HG03196 (cell line): ENCODE data around the gene SDHAF3.
"Not testable (repeated sequence)": the region's sequence is repeated elsewhere in the genome, so short reads cannot be mapped to it uniquely, and the experiment has no call there.

Experiments used
- ATAC-seq: cut with Tn5 transposase; IDR thresholded peaks from one replicate; pipeline ENCODE4 v1.9.1; 2021; ENCODE audit not compliant: unreplicated experiment

Gene SDHAF3

DNA sequence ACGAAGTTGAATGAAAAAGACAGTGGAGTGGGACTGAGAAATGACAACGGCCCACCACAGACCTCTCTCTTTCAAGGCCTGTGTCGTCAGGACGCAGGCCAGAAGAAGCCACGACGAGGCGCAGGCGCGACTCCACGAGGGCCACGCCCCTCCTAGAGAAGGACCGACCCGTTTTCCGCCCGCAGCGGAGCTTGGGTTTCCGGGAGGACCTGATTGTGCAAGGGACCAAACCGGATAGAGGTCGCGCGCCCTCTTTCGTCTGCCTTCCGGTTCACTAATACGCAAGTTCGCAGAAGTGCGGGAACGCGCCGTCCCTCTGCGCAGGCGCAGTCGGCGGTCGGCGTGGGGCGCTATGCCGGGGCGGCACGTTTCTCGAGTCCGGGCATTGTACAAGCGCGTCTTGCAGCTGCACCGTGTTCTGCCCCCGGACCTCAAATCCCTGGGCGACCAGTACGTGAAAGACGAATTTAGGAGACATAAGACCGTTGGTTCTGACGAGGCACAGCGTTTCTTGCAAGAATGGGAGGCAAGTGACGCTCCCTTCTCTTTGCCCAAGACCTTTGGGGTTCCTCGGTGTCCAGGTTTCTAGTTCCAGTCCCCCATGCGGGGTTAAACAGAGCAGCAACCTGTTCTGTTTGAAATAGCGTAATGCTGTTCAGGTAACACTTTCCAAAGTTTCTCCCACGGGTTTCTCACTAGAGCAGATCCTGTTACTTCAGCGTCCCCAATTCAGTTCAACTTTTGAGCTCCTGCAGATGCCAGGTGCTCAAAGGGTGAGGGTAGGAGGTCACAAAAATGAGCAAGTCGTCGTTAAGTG, at the start of gene SDHAF3:
TSS of gene SDHAF3 (plus strand) at position 327 of the 817 bp plus-strand sequence. CDS start at position 353, 26 bp downstream.
- ATAC-seq: peak; percentile 97

DNA sequence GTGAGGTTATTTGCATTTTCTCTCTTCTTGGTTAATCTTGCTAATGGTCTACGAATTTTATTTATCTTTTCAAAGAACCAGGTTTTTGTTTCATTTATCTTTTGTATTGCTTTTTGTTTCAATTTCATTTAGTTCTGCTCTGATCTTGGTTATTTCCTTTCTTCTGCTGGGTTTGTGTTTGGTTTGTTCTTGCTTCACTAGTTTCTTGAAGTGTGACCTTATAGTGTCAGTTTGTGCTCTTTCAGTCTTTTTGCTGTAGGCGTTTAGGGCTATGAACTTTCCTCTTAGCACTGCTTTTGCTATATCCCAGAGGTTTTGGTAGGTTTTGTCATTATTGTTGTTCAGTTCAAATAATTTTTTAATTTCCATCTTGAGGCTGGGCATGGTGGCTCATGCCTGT, 45.5 kb upstream of the SDHAF3 start:
- ATAC-seq: not testable (repeated sequence)

- no peak for ATAC-seq
Observed at GRCh38 chr7:97075928-97076327, 41.6 kb upstream of the SDHAF3 start.

DNA sequence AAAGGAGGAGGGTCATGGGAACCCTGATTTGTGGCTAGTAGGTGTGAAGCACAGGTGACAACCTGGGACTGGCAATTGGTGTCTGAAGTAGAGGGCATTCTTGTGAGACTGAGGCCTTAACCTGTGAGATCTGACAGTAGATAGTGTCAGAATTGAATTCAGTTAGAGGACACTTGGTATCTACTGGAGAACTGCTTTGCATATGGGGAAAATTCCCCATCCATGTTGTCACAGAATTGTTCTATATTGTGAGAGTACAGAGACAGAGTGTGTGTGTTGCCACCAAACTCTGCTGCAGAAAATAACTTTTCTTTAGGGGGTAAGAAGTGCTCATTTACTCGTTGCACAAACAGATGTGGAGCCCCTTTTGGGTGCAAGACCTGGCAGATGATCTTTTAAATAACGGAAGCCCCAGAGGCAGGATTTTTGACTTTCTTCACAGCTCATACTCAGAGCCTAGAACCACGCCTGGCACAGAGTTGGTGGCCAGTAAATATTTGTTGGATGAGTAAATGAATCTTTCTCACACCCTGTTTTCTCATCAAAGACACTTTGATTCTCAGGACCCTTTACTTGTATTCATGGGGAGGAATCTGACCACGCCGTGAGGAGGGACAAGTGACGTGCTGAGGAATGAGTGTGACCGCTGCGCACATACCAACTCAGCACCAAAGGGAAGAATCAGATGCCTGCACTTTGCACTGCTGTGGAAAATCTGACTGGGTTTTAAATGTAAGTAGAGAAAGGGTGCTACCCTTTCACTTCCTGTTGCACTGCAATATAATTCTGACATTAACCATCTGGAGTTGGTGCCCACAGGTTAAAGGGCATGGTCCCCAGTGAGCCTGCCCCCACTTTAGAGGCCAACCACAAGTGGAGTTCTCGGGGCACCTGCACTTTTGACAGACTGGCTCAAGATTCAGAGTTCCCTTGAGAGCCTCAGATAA, 39.2 kb upstream of the SDHAF3 start:
- peak; percentile 78 for ATAC-seq

DNA sequence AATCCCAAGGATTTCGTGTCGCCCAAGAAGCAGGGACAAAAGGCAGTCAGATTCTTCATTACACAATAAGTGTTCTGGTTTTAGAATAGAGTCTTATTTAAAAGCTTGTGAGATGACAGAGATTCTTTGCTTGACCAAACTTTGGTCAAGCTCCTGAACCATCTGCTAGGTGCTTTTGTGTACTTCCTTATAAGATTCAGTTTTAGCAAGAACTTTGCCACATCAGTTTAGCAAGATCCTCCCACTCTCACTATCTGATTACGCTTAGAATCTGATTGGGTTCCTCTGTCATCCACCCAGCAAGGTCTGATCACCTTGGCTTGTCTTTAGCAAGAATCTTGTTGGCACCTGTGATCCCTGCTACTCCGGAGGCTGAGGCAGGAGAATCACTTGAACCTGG, 38.2 kb upstream of the SDHAF3 start:
- ATAC-seq: no peak

DNA sequence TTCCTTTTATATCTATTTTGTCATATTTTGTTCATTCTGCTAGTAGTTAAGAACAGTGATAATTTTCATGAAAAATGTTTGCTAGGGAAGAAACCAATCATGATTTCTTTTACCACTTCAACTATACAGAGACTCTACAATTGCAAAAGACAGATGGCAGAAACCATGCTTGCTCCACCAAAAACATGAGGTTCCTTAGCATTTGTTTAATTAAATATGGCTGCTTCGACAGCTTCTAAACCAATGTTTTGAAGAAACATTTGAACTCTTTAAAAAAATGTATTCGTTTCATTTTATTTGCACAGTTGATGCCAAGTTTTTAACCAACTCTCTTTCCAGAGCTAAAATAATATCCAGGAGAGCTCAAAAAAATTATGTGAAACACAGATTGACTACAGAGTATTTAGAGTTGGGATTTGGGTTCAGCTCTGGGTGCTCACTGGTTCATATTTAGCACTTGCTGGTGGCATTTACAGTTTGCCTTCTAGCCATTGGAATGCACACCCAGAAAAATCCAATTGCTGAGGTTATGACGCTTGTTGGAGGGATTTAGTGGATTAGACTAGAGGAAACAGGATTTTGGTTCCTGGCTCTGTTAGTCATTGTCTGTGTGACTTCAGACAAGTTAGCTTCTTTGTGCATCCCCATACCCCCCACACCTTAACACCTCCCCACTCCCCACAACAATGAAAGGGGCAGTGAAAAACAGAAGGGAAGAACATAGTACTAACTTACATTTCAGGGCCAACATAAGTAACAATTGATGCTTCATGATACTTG, 35.8 kb upstream of the SDHAF3 start:
- ATAC-seq: no peak

- ATAC-seq: no peak
Observed at GRCh38 chr7:97088364-97088763, 29.1 kb upstream of the SDHAF3 start.

DNA sequence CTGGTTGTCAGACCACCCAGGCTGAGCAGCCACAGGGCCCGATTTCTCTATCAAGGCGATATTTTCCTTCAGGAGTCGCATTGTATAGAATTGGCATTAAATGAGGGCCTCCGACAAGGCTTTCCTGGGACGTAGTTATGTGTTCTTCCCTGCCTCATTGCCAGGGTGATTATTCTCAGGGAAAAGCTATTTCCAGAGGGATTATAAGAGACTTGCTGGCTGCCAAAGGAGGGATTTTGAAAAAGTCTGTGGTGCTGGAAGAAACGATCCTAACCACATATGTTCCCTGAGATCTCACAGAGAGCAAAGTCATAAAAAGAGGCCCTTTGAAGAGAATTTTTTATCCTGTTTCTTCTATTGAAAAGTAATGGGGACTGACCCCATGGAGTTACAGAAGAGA, 27.7 kb upstream of the SDHAF3 start:
- no peak for ATAC-seq

DNA sequence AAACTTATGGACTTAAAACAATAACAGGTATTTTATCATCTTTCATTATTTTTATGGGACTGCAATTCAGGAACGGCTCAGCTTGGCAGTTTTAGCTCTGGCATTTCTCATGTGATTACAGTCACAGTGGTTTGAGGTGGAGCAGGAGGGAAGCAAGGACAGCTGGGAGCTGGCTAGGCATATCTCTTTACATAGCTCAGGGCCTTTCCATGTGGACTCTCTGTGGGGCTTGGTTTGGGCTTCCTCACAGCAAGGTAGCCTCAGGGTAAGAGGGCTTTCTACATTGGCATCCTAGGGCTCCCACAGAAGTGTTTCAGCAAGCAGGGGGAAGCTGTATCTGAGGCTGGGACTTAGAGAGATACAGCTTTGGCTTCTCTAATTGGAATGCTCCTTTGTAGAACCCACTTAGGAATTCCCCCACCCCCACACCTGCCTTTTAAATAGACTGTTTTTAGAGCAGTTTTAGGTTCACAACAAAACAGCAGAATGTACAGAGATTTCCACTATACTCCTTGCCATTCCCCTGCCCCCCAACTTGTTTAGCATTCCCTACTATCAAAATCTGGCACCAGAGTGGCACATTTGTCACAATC, 26.6 kb upstream of the SDHAF3 start:
- ATAC-seq: no peak

- ATAC-seq: no peak
Observed at GRCh38 chr7:97094284-97094930, 23.1 kb upstream of the SDHAF3 start.

DNA sequence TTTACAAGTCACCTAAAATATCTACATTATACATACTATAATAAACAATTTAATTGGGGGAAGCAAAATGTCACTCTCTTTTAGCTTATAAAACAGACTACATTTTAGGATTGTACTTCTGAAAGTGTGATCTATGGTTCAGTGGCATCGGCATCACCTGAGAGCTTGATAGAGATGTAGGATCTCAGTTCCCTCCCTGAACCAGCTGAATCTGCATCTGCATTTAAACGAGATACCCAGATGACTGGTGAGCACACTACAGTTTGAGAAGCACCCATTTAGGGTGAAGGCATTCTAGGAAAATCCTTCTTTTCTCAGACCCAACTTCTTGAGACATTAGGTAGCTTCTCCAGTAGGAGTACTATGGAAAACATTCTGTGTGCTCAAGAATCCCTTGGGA, 21.5 kb upstream of the SDHAF3 start:
- no peak for ATAC-seq

DNA sequence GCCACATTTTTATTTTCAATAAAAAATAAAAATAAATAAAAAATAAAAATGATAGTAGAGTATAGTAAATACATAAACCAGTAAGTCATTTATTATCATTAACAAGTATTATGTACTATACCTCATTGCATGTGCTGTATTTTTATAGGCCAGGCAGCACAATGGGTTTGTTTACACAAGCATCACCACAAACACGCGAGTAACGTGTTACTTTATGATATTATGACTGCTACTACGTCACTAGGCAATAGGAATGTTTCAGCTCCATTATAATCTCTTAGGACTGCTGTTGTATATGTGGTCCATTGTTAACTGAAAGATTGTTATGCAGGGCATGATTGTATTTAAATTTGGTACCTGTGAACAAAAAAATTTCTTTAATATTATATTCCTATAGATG, 20.8 kb upstream of the SDHAF3 start:
- ATAC-seq: no peak

GRCh38 chr7:97104719-97105238, 12.7 kb upstream of the SDHAF3 start:
- ATAC-seq: no peak

- ATAC-seq: no peak
Observed at GRCh38 chr7:97107192-97107800, 10.2 kb upstream of the SDHAF3 start.

GRCh38 chr7:97116308-97116707, 1.2 kb upstream of the SDHAF3 start:
- ATAC-seq: no peak

GRCh38 chr7:97117035-97117371, 495 bp upstream of the SDHAF3 start:
- no peak for ATAC-seq

DNA sequence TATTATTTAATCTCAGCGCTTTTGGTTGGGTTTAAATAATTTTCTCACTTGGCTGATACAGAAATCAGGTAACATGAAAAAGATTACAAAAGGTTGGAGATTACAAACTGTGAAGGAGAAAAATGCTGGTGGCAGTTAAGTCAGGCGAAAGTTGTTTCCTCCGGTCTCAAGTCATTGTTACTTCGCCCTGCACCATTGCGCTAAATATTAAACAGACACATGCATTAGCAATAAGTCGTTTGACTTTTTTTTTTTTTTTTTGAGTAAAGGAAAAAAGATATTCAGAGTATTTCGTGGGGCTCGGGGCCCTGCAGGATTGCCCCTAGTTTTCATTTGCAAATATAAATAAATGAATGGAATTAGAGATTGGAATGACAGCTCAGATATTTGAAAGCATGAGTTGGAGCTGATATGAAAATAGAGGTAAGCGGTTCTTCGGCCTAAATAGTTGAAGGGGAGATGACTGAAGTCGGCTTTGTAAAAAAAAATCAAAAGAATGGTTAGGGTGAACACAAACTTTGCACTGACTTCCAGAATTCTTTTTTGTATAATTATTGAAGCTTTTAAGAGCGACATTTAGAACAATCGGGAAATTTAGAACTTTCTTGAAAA, 914 bp downstream of the SDHAF3 start:
- no peak for ATAC-seq

DNA sequence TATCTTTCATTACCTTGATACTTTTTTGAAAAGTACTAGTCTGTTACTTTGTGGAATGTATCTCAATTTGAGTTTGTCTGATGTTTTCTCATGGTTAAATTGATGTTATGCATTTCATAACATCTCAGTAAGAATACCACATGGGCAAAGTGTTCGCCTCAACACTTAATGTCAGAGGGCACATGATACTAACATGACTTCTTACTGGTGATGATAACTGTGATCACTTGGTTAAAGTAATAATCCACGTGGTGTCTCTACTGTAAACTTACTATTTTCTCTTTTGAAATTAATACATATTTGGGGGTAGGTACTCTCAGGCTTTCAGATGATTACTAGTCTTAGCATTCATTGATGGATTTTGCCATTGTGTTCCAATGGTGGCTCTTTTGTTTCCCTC, 2.2 kb downstream of the SDHAF3 start:
- ATAC-seq: no peak

DNA sequence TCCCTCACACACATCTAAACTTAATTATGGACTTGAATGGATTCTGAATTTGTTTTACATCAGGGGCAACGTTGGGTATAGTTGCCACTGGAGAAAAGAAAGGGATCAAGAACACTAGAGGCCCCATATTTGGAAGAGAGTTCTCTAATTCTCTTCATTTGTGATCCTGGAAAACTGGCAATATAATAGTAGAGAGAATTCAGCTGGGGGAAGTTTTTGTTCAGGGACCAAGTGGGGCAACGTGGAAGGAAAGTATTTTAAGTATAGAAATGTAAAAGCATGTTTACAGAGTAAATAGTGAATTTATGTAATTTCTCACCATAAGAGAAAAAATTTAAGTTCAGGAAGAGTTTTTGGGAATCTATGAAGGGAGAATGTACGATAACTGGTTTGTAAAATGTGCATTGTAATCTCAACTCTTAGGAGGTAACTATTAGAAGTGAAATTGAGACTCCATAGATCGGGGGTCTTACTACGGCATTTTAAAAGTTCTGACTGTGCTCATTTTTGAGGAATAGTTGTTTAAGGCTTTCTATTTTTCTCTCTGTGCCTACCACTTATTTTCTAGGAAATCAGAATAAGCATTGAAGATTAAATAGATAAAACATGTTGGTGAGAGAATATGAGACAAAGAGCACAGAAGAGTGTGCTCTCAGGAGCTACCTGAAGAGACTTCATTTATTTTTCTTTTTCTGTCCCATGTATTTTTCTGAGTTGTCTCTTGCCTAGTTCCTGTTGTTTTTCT, 3.4 kb downstream of the SDHAF3 start:
- ATAC-seq: no peak
